Glomerular endothelial cell (primary cell): Measurements from ENCODE around the gene TMED1. TPM values are rescaled to one million over a fixed set of nuclear protein-coding genes. Genes with fewer than 3 reads are reported as not detected.
"Not testable (repeated sequence)": the region's sequence is repeated elsewhere in the genome, so short reads cannot be mapped to it uniquely, and the experiment has no call there.

Experiments used
- DNase-seq: peaks from one replicate; pipeline ENCODE4 v3.0.0-alpha.2; 2011; ENCODE audit warnings: low read depth, low spot score; ENCODE audit errors: extremely low read depth
- total RNA-seq: library from RNA; depleted of rRNA; stranded (reverse); fragments of >200 nt; gene quantifications from 2 replicates; pipeline ENCODE4 v1.2.3, GENCODE V29; 2015

The TMED1 gene
- total RNA-seq, 1 donor from 2014 or later = 50.7 TPM

- DNase-seq = no peak
Observed at GRCh38 chr19:10863107-10863717, 27.2 kb upstream of the TMED1 start.

- DNase-seq = no peak
Observed at GRCh38 chr19:10862561-10863106, 26.6 kb upstream of the TMED1 start.

GRCh38 chr19:10861103-10861651, 25.2 kb upstream of the TMED1 start:
- DNase-seq = no peak

GRCh38 chr19:10858204-10858828, 22.3 kb upstream of the TMED1 start:
- DNase-seq = no peak

- DNase-seq = not testable (repeated sequence)
Observed at GRCh38 chr19:10856899-10857298, 20.9 kb upstream of the TMED1 start.

- DNase-seq = no peak
Observed at GRCh38 chr19:10855879-10856522, 20.0 kb upstream of the TMED1 start.

- DNase-seq = no peak
Observed at GRCh38 chr19:10854350-10855089, 18.5 kb upstream of the TMED1 start.

- no peak for DNase-seq
Observed at GRCh38 chr19:10852941-10853340, 16.9 kb upstream of the TMED1 start.

GRCh38 chr19:10852098-10852800, 16.2 kb upstream of the TMED1 start:
- DNase-seq = no peak

- DNase-seq = no peak
Observed at GRCh38 chr19:10850631-10851030, 14.6 kb upstream of the TMED1 start.

GRCh38 chr19:10848230-10848856, 12.3 kb upstream of the TMED1 start, which contains the start of gene C19orf38:
Gene C19orf38, plus strand, starts transcription at chr19:10848415. Its CDS starts 94 bp downstream, at chr19:10848509.
- no peak for DNase-seq

GRCh38 chr19:10846500-10847202, 10.6 kb upstream of the TMED1 start:
- DNase-seq = no peak

- DNase-seq = no peak
Observed at GRCh38 chr19:10842788-10843187, 6.8 kb upstream of the TMED1 start.

- no peak for DNase-seq
Observed at GRCh38 chr19:10839114-10840050, 3.4 kb upstream of the TMED1 start.

GRCh38 chr19:10838377-10838776, 2.4 kb upstream of the TMED1 start:
- DNase-seq = no peak

GRCh38 chr19:10837649-10838048, 1.6 kb upstream of the TMED1 start:
- not testable (repeated sequence) for DNase-seq

GRCh38 chr19:10836479-10837330, 693 bp upstream of the TMED1 start:
- DNase-seq = no peak
